Transverse colon (tissue), 4 donors: ENCODE results near the gene FBXL17.

Experiments used
- CTCF ChIP-seq, 5 experiments: fragments of 200-600 bp in 3 of 5; fragments of 450-650 bp in 2 of 5; sonication (generic) in 3 of 5; IDR thresholded peaks; 1 replicate in 2 of 5; 2 replicates in 3 of 5; pipeline ENCODE4 v1.5.1; 2016 to 2017; ENCODE audit warnings: antibody characterized with exemption in 5 of 5, inconsistent platforms in 3 of 5, mild to moderate bottlenecking in 2 of 5, moderate library complexity in 1 of 5
- POLR2A ChIP-seq: fragments of 450-650 bp; IDR thresholded peaks from one replicate; pipeline ENCODE4 v1.6.1; 2016; ENCODE audit warnings: antibody characterized with exemption, mild to moderate bottlenecking, moderate library complexity
- POLR2AphosphoS5 ChIP-seq, 3 donors: sonication (generic); formaldehyde crosslinking; IDR thresholded peaks; one replicate each; pipeline ENCODE4 v1.6.1; 2016; ENCODE audit warnings: antibody characterized with exemption in 3 of 3

- no peak for TF ChIP-seq POLR2A
- TF ChIP-seq POLR2AphosphoS5 (IDR thresholded peaks at IDR 0.05) = no peak
- TF ChIP-seq CTCF (IDR thresholded peaks at IDR 0.05) = no peak
Observed at GRCh38 chr5:107868650-107869409, 513.1 kb downstream of the FBXL17 start.
